HG02870 (cell line): Measurements from ENCODE around the gene MYO6.
"Not testable (repeated sequence)": the region's sequence is repeated elsewhere in the genome, so short reads cannot be mapped to it uniquely, and the experiment has no call there.

ENCODE experiments used
- ATAC-seq: cut with Tn5 transposase; IDR thresholded peaks from one replicate; pipeline ENCODE4 v1.9.1; 2021; ENCODE audit warnings: mild to moderate bottlenecking, moderate library complexity; ENCODE audit not compliant: unreplicated experiment

The MYO6 gene

GRCh38 chr6:75880305-75880704 lies 131.3 kb downstream of the MYO6 start:
- no peak for ATAC-seq

DNA sequence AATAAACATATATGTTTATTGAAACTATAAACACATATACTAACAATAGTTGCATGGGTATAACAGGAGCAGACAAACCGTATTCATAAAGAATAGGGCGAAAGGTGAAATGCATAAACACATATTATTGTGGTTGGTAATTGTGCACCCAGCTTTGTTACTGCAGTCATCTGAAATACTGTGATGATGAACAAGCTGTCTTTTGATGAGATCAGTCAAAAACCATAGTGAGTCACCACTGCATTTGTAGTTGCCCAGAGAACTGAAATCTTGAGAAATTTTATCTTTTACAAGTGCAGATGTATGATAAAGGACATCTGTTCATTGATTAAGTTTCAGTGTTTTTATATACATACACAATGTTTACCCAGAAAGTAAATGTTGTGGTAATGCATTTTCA lies 133.7 kb downstream of the MYO6 start:
- ATAC-seq = no peak

- ATAC-seq = no peak
Observed at GRCh38 chr6:75884822-75885221, 135.8 kb downstream of the MYO6 start.

GRCh38 chr6:75892384-75892783 lies 143.3 kb downstream of the MYO6 start:
- no peak for ATAC-seq

GRCh38 chr6:75893058-75893775 lies 144.2 kb downstream of the MYO6 start:
- ATAC-seq = peak; percentile 80

GRCh38 chr6:75893776-75894152 lies 144.7 kb downstream of the MYO6 start:
- ATAC-seq = peak; percentile 12

DNA sequence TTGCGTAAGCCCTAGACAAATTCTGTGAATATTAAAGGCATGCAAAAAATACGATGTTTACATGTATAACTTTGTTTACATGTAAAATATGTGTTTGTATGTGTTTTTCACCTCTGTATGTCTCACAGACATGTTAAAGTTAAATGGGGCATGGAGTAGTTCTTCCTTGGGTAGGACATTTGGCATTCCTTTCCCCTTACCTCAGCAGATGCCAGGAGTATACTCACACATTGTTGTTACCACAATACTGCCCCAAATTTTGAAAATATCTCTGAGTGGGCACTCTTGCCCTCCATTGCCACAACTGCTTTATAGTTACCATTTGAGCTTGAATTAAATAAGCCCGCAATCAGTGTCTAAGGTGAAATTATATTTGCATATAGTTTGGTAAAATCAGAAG lies 147.5 kb downstream of the MYO6 start:
- ATAC-seq = no peak

GRCh38 chr6:75900216-75900615 lies 151.2 kb downstream of the MYO6 start:
- not testable (repeated sequence) for ATAC-seq

GRCh38 chr6:75905129-75905528 lies 156.1 kb downstream of the MYO6 start:
- not testable (repeated sequence) for ATAC-seq

- ATAC-seq = no peak
Observed at GRCh38 chr6:75906871-75907270, 157.8 kb downstream of the MYO6 start.

- no peak for ATAC-seq
Observed at GRCh38 chr6:75907444-75907843, 158.4 kb downstream of the MYO6 start.

DNA sequence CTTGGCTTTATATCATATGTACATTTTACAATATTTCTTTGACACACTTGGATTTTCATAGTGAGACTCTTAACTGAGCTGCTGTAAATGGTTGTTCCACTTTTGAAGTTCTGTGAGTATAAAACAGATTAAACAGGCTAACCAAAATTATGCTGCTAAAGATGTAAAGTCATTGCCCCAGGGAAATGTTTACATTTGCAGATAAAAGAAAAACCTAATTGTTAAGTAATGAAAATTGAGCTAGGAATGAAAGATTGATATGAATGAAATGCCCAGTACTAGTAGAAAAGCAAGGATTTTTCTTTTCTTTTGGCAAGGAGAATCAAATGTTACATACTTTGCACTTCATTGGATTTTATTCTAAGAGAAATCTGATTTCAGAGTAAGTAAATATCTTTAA lies 164.0 kb downstream of the MYO6 start:
- no peak for ATAC-seq

GRCh38 chr6:75922226-75922625 lies 173.2 kb downstream of the MYO6 start:
- no peak for ATAC-seq

DNA sequence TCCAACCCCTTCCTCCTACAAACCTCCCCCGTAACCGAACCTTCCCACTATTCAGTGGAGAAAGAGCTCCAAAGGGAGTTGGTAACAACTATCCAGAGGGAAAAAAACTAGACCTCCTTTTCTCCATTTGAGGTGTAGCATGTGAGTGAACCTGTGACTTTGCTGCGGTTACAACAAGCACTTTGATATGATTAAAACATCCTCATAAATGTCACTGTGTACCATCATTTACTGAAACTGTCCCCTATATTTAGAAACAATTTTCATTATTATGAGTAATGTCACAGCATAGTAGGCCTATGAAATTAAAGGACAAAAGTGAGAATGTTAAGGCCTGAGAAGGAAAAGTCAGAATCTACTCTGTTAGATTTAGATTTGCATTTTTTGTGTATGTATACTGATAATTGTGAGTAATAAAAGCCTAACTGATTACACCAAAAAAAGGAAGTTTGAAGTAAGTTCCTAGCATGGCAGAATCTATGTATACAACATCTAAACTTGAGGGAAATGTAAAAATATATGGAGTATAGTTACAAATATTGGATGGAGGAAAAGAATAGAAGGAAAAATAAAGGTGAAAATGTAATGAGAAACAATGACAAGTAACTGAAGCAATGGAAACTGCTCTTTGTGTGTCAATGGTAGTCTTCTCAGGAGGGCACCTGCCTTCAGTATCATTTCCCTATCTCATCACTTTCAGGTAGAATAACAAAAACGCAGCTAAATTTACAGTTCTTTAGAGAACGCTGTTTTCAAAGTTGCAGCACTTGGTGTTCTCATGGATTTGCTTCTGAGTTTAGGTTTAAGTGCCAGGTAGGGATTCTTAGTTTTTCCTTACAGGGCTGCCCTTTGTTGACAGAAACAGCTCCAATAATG lies 177.5 kb downstream of the MYO6 start:
- peak; percentile 84 for ATAC-seq

DNA sequence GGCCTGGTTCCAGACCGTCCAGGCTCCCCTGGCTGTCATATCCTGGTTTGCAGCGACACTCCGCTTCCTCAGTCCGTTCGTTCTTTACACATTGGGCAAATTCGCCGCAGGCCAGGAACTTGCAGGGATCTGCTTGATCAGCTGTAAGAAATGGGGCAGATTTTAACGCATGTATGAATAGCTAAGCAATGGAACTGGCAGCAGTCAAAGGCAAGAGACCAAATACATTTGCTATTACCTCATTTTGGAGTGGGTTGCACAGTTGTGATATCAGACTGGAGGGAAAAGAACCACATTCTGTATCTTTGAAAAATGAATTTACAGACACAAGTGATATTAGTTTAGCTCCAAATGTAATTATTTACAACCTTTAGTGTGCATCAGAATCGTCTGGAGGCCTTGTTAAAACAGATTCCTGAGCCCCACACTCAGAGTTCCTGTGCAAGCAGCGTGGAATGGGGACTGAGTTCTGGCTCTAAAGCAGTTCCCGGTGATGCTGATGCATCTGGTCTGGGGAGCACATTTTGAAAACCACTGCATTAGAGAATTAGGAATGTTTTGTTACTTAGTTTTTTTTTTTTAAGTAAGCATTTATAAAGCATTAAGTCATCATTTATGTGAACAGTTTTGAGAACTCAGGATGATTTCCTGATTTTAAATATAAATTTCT lies 182.1 kb downstream of the MYO6 start:
- ATAC-seq = no peak

DNA sequence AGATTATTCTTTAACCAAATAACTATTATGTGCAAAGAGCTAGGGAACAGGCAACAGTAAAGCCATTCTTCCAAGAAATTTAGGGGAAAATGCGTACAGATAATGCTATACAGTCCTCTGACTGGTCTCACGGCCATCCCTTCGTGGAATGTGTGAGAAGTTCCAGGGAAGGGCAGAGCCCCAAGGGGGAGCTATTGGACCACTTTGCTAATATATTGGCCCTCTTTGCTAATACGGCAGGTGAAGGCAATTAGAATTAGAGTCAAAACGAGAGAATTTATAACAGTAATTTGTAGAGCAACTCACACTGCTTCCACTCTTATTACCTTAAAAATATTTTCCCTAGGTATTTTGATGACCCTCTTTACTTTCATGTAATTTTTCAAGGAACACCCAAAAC lies 183.0 kb downstream of the MYO6 start:
- ATAC-seq = peak; percentile 37

GRCh38 chr6:75933387-75933975 lies 184.4 kb downstream of the MYO6 start:
- ATAC-seq = no peak

GRCh38 chr6:75934643-75935472 lies 185.8 kb downstream of the MYO6 start:
- ATAC-seq = peak; percentile 73

DNA sequence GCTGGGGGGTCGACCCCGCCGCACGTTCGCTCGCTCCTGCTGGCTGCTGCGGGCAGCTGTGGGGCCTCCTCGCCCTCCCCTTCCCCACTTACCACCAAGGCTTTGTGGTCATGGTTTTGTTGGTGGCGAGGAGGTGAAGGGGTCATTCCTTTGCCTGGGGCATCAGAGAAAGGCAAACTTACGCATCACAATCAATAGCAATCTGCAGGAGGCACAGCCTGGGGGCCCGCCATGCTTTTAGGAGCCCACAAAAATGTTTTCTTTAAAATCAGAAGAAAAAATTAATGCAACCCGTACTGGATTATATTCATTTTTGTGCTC lies 186.4 kb downstream of the MYO6 start:
- peak; percentile 5 for ATAC-seq

- ATAC-seq = no peak
Observed at GRCh38 chr6:75936682-75937081, 187.6 kb downstream of the MYO6 start.

DNA sequence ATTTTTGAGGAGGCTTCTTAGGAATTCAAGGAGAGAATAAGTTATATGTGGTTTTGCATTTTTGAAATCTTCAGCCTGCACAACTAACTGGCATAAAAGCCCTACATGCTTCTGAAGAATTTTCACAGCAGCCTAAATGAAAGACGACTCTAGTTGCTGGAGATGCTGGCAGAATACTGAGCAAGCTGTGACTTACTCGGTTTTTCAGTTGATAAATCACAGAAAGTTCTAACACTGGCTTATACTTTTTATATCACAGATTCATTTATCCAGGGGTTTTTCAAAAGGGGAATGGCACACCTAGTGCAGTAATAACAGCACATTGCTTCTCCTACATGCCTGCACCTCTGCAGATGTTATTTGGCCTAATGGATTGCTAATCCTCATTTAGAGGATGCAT lies 188.8 kb downstream of the MYO6 start:
- ATAC-seq = no peak
